HEK293 (cell line): Measurements from ENCODE around the gene RPS14.

ENCODE experiments used
- CTCF ChIA-PET: fragments of 350-600 bp; formaldehyde crosslinking; extraction: SDS; loops from one replicate; lab custom pipeline; 2021; ENCODE audit warnings: antibody characterized with exemption; lab: Yijun Ruan, JAX
- POLR2A ChIA-PET: fragments of 300-600 bp; formaldehyde crosslinking; extraction: SDS; loops from one replicate; lab custom pipeline; 2020; ENCODE audit warnings: antibody characterized with exemption, inconsistent platforms; lab: Yijun Ruan, JAX
- H3K27ac ChIP-seq: fragments of 200-500 bp; sonication (Bioruptor generic); 2 replicates; pipeline ENCODE4 v1.5.1; 2014; ENCODE audit warnings: low read depth, low read length, control low read depth, inconsistent platforms; ENCODE audit errors: extremely low read depth
- H3K36me3 ChIP-seq, 2 experiments: fragments of 200-500 bp in 1 of 2; sonication (Bioruptor generic) in 1 of 2; 1 replicate in 1 of 2; 2 replicates in 1 of 2; pipeline ENCODE4 v1.5.1; 2014 to 2017; ENCODE audit warnings: inconsistent platforms in 2 of 2, low read length in 2 of 2; ENCODE audit not compliant: control insufficient read depth in 2 of 2, insufficient read depth in 1 of 2
- H3K4me1 ChIP-seq: fragments of 200-500 bp; sonication (Bioruptor generic); 2 replicates; pipeline ENCODE4 v1.5.1; 2014; ENCODE audit warnings: mild to moderate bottlenecking, low read length, inconsistent platforms; ENCODE audit not compliant: control insufficient read depth, insufficient read depth
- H3K4me3 ChIP-seq: 2 replicates; pipeline ENCODE4 v1.5.1; 2011; ENCODE audit warnings: low read depth, mild to moderate bottlenecking, control low read depth, low read length, moderate library complexity
- H3K9me3 ChIP-seq: fragments of 200-500 bp; sonication (Bioruptor generic); 2 replicates; pipeline ENCODE4 v1.5.1; 2014; ENCODE audit warnings: low read depth, low read length, inconsistent platforms; ENCODE audit not compliant: control insufficient read depth, insufficient read depth
- GLI2 ChIP-seq: fragments of 450-650 bp; formaldehyde crosslinking; IDR thresholded peaks from 2 replicates; pipeline ENCODE4; 2017; ENCODE audit warnings: missing biosample characterization, missing genetic modification characterization, low read depth, borderline replicate concordance
- IKZF3 ChIP-seq: fragments of 450-650 bp; IDR thresholded peaks from 2 replicates; pipeline ENCODE4 v1.5.0; 2018; ENCODE audit warnings: missing biosample characterization, mild to moderate bottlenecking, missing genetic modification characterization, moderate library complexity
- OVOL3 ChIP-seq: fragments of 450-650 bp; formaldehyde crosslinking; IDR thresholded peaks from 2 replicates; pipeline ENCODE4 v1.5.1; 2016; ENCODE audit warnings: missing biosample characterization, missing genetic modification characterization
- REPIN1 ChIP-seq: fragments of 450-650 bp; formaldehyde crosslinking; IDR thresholded peaks from 2 replicates; pipeline ENCODE4 v1.5.1; 2017; ENCODE audit warnings: missing biosample characterization, missing genetic modification characterization, low read depth
- ZBTB8A ChIP-seq: fragments of 450-650 bp; formaldehyde crosslinking; IDR thresholded peaks from 2 replicates; pipeline ENCODE4 v1.5.1; 2016; ENCODE audit warnings: missing biosample characterization, missing genetic modification characterization
- ZEB2 ChIP-seq: fragments of 450-650 bp; formaldehyde crosslinking; IDR thresholded peaks from 2 replicates; pipeline ENCODE4 v1.5.1; 2016; ENCODE audit warnings: missing biosample characterization, missing genetic modification characterization
- ZFHX2 ChIP-seq: fragments of 450-650 bp; formaldehyde crosslinking; conservative IDR thresholded peaks from 2 replicates; pipeline ENCODE4 v1.5.1; 2016; ENCODE audit warnings: missing biosample characterization, missing genetic modification characterization
- ZNF112 ChIP-seq: fragments of 450-650 bp; formaldehyde crosslinking; IDR thresholded peaks from 2 replicates; pipeline ENCODE4 v1.5.0; 2017; ENCODE audit warnings: missing biosample characterization, missing genetic modification characterization
- ZNF155 ChIP-seq: fragments of 450-650 bp; formaldehyde crosslinking; IDR thresholded peaks from 2 replicates; pipeline ENCODE4 v1.5.1; 2016; ENCODE audit warnings: missing biosample characterization, missing genetic modification characterization
- ZNF157 ChIP-seq: fragments of 450-650 bp; formaldehyde crosslinking; IDR thresholded peaks from 2 replicates; pipeline ENCODE4 v1.5.1; 2016; ENCODE audit warnings: missing biosample characterization, missing genetic modification characterization
- ZNF16 ChIP-seq: fragments of 450-650 bp; formaldehyde crosslinking; IDR thresholded peaks from 2 replicates; pipeline ENCODE4 v1.5.1; 2016; ENCODE audit warnings: low read depth, missing biosample characterization, missing genetic modification characterization
- ZNF23 ChIP-seq: fragments of 450-650 bp; formaldehyde crosslinking; IDR thresholded peaks from 2 replicates; pipeline ENCODE4 v1.5.1; 2016; ENCODE audit warnings: missing biosample characterization, missing genetic modification characterization, borderline replicate concordance
- ZNF324 ChIP-seq: fragments of 450-650 bp; formaldehyde crosslinking; IDR thresholded peaks from 2 replicates; pipeline ENCODE4 v1.5.1; 2016; ENCODE audit warnings: missing biosample characterization, missing genetic modification characterization
- ZNF510 ChIP-seq: fragments of 450-650 bp; formaldehyde crosslinking; IDR thresholded peaks from 2 replicates; pipeline ENCODE4 v1.5.1; 2018; ENCODE audit warnings: mild to moderate bottlenecking, missing genetic modification characterization, missing biosample characterization; ENCODE audit not compliant: insufficient replicate concordance
- ZNF549 ChIP-seq: fragments of 450-650 bp; IDR thresholded peaks from 2 replicates; pipeline ENCODE4 v1.5.1; 2018; ENCODE audit warnings: missing biosample characterization, missing genetic modification characterization, mild to moderate bottlenecking, inconsistent platforms, moderate library complexity
- ZNF624 ChIP-seq: fragments of 450-650 bp; formaldehyde crosslinking; IDR thresholded peaks from 2 replicates; pipeline ENCODE4 v1.5.1; 2017; ENCODE audit warnings: missing biosample characterization, missing genetic modification characterization
- ZNF76 ChIP-seq: fragments of 450-650 bp; formaldehyde crosslinking; IDR thresholded peaks from 2 replicates; pipeline ENCODE4; 2016; ENCODE audit warnings: low read depth, missing biosample characterization, missing genetic modification characterization, borderline replicate concordance
- ZSCAN30 ChIP-seq: fragments of 450-650 bp; IDR thresholded peaks from 2 replicates; pipeline ENCODE4 v1.5.1; 2018; ENCODE audit warnings: missing biosample characterization, mild to moderate bottlenecking, missing genetic modification characterization, moderate library complexity
- TF ChIP-seq, protein P1 (sequence below): fragments of 450-650 bp; formaldehyde crosslinking; IDR thresholded peaks from 2 replicates; pipeline ENCODE4 v1.5.1; 2017; ENCODE audit warnings: missing biosample characterization, missing genetic modification characterization
- TF ChIP-seq, protein P2 (sequence below): fragments of 450-650 bp; formaldehyde crosslinking; IDR thresholded peaks from 2 replicates; pipeline ENCODE4 v1.5.1; 2016; ENCODE audit warnings: missing biosample characterization, missing genetic modification characterization
- TF ChIP-seq, protein P3 (sequence below): fragments of 450-650 bp; formaldehyde crosslinking; conservative IDR thresholded peaks from 2 replicates; pipeline ENCODE4 v1.5.1; 2016; ENCODE audit warnings: low read depth, missing biosample characterization, missing genetic modification characterization
- TF ChIP-seq, protein P4 (sequence below): fragments of 450-650 bp; formaldehyde crosslinking; IDR thresholded peaks from 2 replicates; pipeline ENCODE4 v1.5.1; 2016; ENCODE audit warnings: missing biosample characterization, missing genetic modification characterization
- TF ChIP-seq, protein P5 (sequence below): fragments of 450-650 bp; IDR thresholded peaks from 2 replicates; pipeline ENCODE4 v1.5.1; 2018; ENCODE audit warnings: missing biosample characterization, missing genetic modification characterization

Gene RPS14

DNA sequence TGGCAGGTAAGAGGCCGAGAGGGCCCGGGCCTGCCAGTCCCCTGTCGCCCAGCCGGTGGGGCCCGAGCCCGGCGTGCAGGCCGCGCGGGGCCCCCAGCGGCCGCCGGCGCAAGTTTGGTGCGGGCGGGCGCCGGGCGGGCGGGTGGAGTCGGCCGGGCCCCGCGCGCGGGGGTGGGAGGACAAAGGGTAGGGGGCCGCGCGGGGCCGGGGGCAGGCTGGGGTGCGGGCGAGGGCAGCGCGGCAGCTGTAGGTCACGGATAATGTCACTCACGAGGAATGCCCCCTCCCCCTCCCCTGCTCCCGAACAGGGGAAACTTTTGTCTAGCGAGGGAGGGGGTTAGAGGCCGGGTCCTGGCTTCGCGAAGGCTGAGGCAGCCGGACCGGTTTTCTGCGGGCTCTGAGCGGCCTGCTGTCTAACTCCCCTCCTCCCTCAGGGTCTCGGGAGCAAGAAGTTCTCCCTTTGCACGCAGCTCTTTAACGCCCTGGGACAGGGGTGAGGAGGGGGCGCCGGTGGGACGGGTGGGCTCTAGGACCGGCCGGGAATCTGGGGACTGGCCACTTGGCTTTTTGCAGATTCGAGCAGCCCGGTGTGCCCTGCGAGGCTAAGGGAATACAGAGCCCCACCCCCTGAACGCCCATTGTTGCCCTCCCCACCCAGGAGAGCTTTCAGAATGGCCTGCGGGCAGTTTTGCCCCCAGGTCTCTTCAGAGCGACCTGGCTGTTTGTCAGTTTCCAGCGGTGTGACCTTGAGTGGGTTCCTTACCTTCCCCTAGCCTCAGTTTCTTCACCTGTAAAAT lies 37.1 kb upstream of the RPS14 start (continued):
- TF ChIP-seq ZNF157 (tag by site-specific recombination) (no peak), IKZF3 (no peak), ZNF324 (0 out of 2 replicates have a peak, but pooled peaks have one; percentile 17)
- TF ChIP-seq, protein P1, sequence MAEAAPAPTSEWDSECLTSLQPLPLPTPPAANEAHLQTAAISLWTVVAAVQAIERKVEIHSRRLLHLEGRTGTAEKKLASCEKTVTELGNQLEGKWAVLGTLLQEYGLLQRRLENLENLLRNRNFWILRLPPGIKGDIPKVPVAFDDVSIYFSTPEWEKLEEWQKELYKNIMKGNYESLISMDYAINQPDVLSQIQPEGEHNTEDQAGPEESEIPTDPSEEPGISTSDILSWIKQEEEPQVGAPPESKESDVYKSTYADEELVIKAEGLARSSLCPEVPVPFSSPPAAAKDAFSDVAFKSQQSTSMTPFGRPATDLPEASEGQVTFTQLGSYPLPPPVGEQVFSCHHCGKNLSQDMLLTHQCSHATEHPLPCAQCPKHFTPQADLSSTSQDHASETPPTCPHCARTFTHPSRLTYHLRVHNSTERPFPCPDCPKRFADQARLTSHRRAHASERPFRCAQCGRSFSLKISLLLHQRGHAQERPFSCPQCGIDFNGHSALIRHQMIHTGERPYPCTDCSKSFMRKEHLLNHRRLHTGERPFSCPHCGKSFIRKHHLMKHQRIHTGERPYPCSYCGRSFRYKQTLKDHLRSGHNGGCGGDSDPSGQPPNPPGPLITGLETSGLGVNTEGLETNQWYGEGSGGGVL, result peak; percentile 47; the same call in 1 of the 2 replicates
- TF ChIP-seq, protein P2, sequence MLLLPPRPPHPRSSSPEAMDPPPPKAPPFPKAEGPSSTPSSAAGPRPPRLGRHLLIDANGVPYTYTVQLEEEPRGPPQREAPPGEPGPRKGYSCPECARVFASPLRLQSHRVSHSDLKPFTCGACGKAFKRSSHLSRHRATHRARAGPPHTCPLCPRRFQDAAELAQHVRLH, result peak; percentile 94
- TF ChIP-seq, protein P3, sequence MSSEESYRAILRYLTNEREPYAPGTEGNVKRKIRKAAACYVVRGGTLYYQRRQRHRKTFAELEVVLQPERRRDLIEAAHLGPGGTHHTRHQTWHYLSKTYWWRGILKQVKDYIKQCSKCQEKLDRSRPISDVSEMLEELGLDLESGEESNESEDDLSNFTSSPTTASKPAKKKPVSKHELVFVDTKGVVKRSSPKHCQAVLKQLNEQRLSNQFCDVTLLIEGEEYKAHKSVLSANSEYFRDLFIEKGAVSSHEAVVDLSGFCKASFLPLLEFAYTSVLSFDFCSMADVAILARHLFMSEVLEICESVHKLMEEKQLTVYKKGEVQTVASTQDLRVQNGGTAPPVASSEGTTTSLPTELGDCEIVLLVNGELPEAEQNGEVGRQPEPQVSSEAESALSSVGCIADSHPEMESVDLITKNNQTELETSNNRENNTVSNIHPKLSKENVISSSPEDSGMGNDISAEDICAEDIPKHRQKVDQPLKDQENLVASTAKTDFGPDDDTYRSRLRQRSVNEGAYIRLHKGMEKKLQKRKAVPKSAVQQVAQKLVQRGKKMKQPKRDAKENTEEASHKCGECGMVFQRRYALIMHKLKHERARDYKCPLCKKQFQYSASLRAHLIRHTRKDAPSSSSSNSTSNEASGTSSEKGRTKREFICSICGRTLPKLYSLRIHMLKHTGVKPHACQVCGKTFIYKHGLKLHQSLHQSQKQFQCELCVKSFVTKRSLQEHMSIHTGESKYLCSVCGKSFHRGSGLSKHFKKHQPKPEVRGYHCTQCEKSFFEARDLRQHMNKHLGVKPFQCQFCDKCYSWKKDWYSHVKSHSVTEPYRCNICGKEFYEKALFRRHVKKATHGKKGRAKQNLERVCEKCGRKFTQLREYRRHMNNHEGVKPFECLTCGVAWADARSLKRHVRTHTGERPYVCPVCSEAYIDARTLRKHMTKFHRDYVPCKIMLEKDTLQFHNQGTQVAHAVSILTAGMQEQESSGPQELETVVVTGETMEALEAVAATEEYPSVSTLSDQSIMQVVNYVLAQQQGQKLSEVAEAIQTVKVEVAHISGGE (tag by site-specific recombination), result peak; percentile 58

DNA sequence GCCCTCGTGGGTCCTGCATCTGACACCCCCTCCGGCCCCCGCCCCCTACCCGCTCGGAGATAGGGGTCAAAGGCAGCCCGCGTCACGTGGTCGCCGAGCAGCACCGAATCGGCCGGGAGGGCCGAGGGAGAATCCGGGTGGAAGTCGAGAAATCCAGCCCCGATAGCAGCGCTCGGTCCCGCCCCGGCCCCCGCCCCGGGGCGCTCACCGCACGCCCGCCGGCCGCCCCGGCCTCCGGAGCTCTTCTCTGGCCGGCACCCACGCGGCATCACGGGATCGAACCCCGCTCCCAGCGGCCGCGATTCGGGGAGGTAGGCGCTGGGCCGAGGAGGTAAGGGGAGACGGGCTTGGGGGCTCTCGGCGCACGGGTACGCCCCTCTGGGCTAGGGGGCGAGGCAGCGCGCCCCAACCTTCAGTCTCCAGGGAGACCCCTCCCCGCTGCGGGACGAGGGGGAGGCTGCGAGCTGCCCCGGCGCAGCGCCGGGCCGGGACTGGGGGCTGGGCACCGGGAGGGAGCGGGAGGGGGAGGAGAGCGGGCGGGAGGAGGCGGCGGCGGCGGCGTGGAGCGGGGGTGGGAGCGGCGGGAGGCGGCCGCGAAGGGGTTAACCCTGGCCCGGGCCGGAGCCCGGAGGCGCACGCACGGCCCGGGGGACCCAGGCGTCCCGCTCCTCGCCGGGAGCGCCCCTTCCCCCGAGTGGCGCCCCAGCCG lies 36.3 kb upstream of the RPS14 start:
- H3K9me3 ChIP-seq, result no peaks in the 10 kb centered on the region
- POLR2A ChIA-PET, result interaction anchor here (0.6 to 3.5 kb wide), 4 partner anchors 12 to 36 kb away, joined by 3 to 11 read pairs (median 4); no protein-coding TSS in a partner anchor
- H3K4me1 ChIP-seq, result peaks cover 24% of the 10 kb centered on the region
- H3K36me3 ChIP-seq, result no peaks in the 10 kb centered on the region; a peak in 1 of 3 replicates
- CTCF ChIA-PET, result interaction anchor here (0.6 to 2.1 kb wide), 3 partner anchors 38 to 59 kb away, joined by 3 to 5 read pairs (median 3); no protein-coding TSS in a partner anchor
- peak overlapping the region; percentile 87 for H3K4me3 ChIP-seq
- H3K27ac ChIP-seq, result peak overlapping the region; percentile 92
- no peak for TF ChIP-seq ZNF23 (tag by site-specific recombination)
- no peak for TF ChIP-seq ZNF510 (tag by site-specific recombination)
- no peak for TF ChIP-seq ZNF155 (tag by site-specific recombination)
- TF ChIP-seq ZEB2, result peak; percentile 32; the same call in 1 of the 2 replicates
- TF ChIP-seq, protein P4, sequence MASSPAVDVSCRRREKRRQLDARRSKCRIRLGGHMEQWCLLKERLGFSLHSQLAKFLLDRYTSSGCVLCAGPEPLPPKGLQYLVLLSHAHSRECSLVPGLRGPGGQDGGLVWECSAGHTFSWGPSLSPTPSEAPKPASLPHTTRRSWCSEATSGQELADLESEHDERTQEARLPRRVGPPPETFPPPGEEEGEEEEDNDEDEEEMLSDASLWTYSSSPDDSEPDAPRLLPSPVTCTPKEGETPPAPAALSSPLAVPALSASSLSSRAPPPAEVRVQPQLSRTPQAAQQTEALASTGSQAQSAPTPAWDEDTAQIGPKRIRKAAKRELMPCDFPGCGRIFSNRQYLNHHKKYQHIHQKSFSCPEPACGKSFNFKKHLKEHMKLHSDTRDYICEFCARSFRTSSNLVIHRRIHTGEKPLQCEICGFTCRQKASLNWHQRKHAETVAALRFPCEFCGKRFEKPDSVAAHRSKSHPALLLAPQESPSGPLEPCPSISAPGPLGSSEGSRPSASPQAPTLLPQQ (tag by site-specific recombination), result peak; percentile 55; the same call in 1 of the 2 replicates
- TF ChIP-seq OVOL3 (tag by site-specific recombination), result no peak
- TF ChIP-seq ZNF76 (tag by site-specific recombination), result peak; percentile 85
- no peak for TF ChIP-seq GLI2 (tag by site-specific recombination)
- TF ChIP-seq ZNF549, result no peak
- TF ChIP-seq, protein P5, sequence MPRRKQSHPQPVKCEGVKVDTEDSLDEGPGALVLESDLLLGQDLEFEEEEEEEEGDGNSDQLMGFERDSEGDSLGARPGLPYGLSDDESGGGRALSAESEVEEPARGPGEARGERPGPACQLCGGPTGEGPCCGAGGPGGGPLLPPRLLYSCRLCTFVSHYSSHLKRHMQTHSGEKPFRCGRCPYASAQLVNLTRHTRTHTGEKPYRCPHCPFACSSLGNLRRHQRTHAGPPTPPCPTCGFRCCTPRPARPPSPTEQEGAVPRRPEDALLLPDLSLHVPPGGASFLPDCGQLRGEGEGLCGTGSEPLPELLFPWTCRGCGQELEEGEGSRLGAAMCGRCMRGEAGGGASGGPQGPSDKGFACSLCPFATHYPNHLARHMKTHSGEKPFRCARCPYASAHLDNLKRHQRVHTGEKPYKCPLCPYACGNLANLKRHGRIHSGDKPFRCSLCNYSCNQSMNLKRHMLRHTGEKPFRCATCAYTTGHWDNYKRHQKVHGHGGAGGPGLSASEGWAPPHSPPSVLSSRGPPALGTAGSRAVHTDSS (tag by site-specific recombination), result no peak
- no peak for TF ChIP-seq ZNF16 (tag by site-specific recombination)
- 0 out of 2 replicates have a peak, but pooled peaks have one; percentile 46 for TF ChIP-seq ZSCAN30
- TF ChIP-seq ZNF624 (tag by site-specific recombination), result no peak
- TF ChIP-seq REPIN1 (tag by site-specific recombination), result 0 out of 2 replicates have a peak, but pooled peaks have one; percentile 64
- TF ChIP-seq ZFHX2, result peak; percentile 79
- TF ChIP-seq ZNF112 (tag by site-specific recombination), result no peak
- peak; percentile 69 for TF ChIP-seq ZBTB8A (tag by site-specific recombination)
